Measurements from ENCODE around the gene SLC6A18.

The SLC6A18 gene

GRCh38 chr5:1246711-1247431 is 21.7 kb downstream of the SLC6A18 start:
- DNase-seq (ENCODE audit: insufficient read length, low spot score) (no peak), FAIRE-seq (no peak)
- TF ChIP-seq POLR2A (IDR thresholded peaks at IDR 0.05; ENCODE audit: low read depth, low read length), result no peak
- TF ChIP-seq SPI1 (IDR thresholded peaks at IDR 0.05; ENCODE audit: low read depth, low read length), result no peak
- no peak for TF ChIP-seq TAF1 (IDR thresholded peaks at IDR 0.05; ENCODE audit: low read depth, low read length)
- no peak for TF ChIP-seq POLR2AphosphoS5 (IDR thresholded peaks at IDR 0.05; ENCODE audit: low read depth, low read length)
- no peak for TF ChIP-seq PAX5 (IDR thresholded peaks at IDR 0.05; ENCODE audit: insufficient read depth, low read length, severe bottlenecking)

GRCh38 chr5:1247811-1248210 is 22.6 kb downstream of the SLC6A18 start:
- TF ChIP-seq POU2F2 (IDR thresholded peaks at IDR 0.05; ENCODE audit: low read depth, low read length), result no peak
- no peak for TF ChIP-seq PAX5 (IDR thresholded peaks at IDR 0.05; ENCODE audit: insufficient read depth, low read length, severe bottlenecking)
- no peak for TF ChIP-seq POLR2AphosphoS5 (IDR thresholded peaks at IDR 0.05; ENCODE audit: low read depth, low read length)
- no peak for TF ChIP-seq POLR2A (IDR thresholded peaks at IDR 0.05; ENCODE audit: low read depth, low read length)
- no peak for TF ChIP-seq SPI1 (IDR thresholded peaks at IDR 0.05; ENCODE audit: low read depth, low read length)
- TF ChIP-seq TAF1 (IDR thresholded peaks at IDR 0.05; ENCODE audit: low read depth, low read length), result no peak
- DNase-seq (ENCODE audit: insufficient read length, low spot score) (no peak), FAIRE-seq (no peak)

- TF ChIP-seq SPI1 (IDR thresholded peaks at IDR 0.05; ENCODE audit: low read depth, low read length) (no peak), PAX5 (IDR thresholded peaks at IDR 0.05; ENCODE audit: insufficient read depth, low read length, severe bottlenecking) (no peak), POLR2A (IDR thresholded peaks at IDR 0.05; ENCODE audit: low read depth, low read length) (no peak), POLR2AphosphoS5 (IDR thresholded peaks at IDR 0.05; ENCODE audit: low read depth, low read length) (no peak), TAF1 (IDR thresholded peaks at IDR 0.05; ENCODE audit: low read depth, low read length) (no peak), POU2F2 (IDR thresholded peaks at IDR 0.05; ENCODE audit: low read depth, low read length) (no peak)
- DNase-seq (ENCODE audit: insufficient read length, low spot score) (no peak), FAIRE-seq (no peak)
These were observed 24.4 kb downstream of the SLC6A18 start for GRCh38 chr5:1249366-1250280.

- TF ChIP-seq TAF1 (IDR thresholded peaks at IDR 0.05; ENCODE audit: low read depth, low read length), result no peak
- TF ChIP-seq SPI1 (IDR thresholded peaks at IDR 0.05; ENCODE audit: low read depth, low read length), result no peak
- TF ChIP-seq PAX5 (IDR thresholded peaks at IDR 0.05; ENCODE audit: insufficient read depth, low read length, severe bottlenecking), result no peak
- TF ChIP-seq POU2F2 (IDR thresholded peaks at IDR 0.05; ENCODE audit: low read depth, low read length), result no peak
- TF ChIP-seq POLR2A (IDR thresholded peaks at IDR 0.05; ENCODE audit: low read depth, low read length), result no peak
- no peak for TF ChIP-seq POLR2AphosphoS5 (IDR thresholded peaks at IDR 0.05; ENCODE audit: low read depth, low read length)
- DNase-seq (ENCODE audit: insufficient read length, low spot score) (no peak), FAIRE-seq (no peak)
These were observed 26.7 kb downstream of the SLC6A18 start for GRCh38 chr5:1251678-1252580.

- no peak for TF ChIP-seq POLR2AphosphoS5 (IDR thresholded peaks at IDR 0.05; ENCODE audit: low read depth, low read length)
- TF ChIP-seq PAX5 (IDR thresholded peaks at IDR 0.05; ENCODE audit: insufficient read depth, low read length, severe bottlenecking), result no peak
- no peak for TF ChIP-seq TAF1 (IDR thresholded peaks at IDR 0.05; ENCODE audit: low read depth, low read length)
- TF ChIP-seq POU2F2 (IDR thresholded peaks at IDR 0.05; ENCODE audit: low read depth, low read length), result no peak
- no peak for TF ChIP-seq POLR2A (IDR thresholded peaks at IDR 0.05; ENCODE audit: low read depth, low read length)
- no peak for TF ChIP-seq SPI1 (IDR thresholded peaks at IDR 0.05; ENCODE audit: low read depth, low read length)
- DNase-seq (ENCODE audit: insufficient read length, low spot score) (no peak), FAIRE-seq (no peak)
These were observed 27.5 kb downstream of the SLC6A18 start for GRCh38 chr5:1252681-1253080.

- TF ChIP-seq POU2F2 (IDR thresholded peaks at IDR 0.05; ENCODE audit: low read depth, low read length) (no peak), POLR2A (IDR thresholded peaks at IDR 0.05; ENCODE audit: low read depth, low read length) (no peak), POLR2AphosphoS5 (IDR thresholded peaks at IDR 0.05; ENCODE audit: low read depth, low read length) (no peak), SPI1 (IDR thresholded peaks at IDR 0.05; ENCODE audit: low read depth, low read length) (no peak), PAX5 (IDR thresholded peaks at IDR 0.05; ENCODE audit: insufficient read depth, low read length, severe bottlenecking) (no peak), TAF1 (IDR thresholded peaks at IDR 0.05; ENCODE audit: low read depth, low read length) (no peak)
- FAIRE-seq, result no peak
- DNase-seq (ENCODE audit: insufficient read length, low spot score), result no peak
These were observed 28.4 kb downstream of the SLC6A18 start for GRCh38 chr5:1253456-1254105.

GRCh38 chr5:1254196-1254595 is 29.0 kb downstream of the SLC6A18 start:
- DNase-seq (ENCODE audit: insufficient read length, low spot score), result no peak
- TF ChIP-seq SPI1 (IDR thresholded peaks at IDR 0.05; ENCODE audit: low read depth, low read length) (no peak), PAX5 (IDR thresholded peaks at IDR 0.05; ENCODE audit: insufficient read depth, low read length, severe bottlenecking) (no peak), POLR2AphosphoS5 (IDR thresholded peaks at IDR 0.05; ENCODE audit: low read depth, low read length) (no peak), TAF1 (IDR thresholded peaks at IDR 0.05; ENCODE audit: low read depth, low read length) (no peak), POLR2A (IDR thresholded peaks at IDR 0.05; ENCODE audit: low read depth, low read length) (no peak), POU2F2 (IDR thresholded peaks at IDR 0.05; ENCODE audit: low read depth, low read length) (no peak)
- FAIRE-seq, result no peak

GRCh38 chr5:1255081-1255561 is 29.9 kb downstream of the SLC6A18 start:
- FAIRE-seq (no peak), DNase-seq (ENCODE audit: insufficient read length, low spot score) (no peak)
- TF ChIP-seq POU2F2 (IDR thresholded peaks at IDR 0.05; ENCODE audit: low read depth, low read length) (no peak), POLR2A (IDR thresholded peaks at IDR 0.05; ENCODE audit: low read depth, low read length) (no peak), SPI1 (IDR thresholded peaks at IDR 0.05; ENCODE audit: low read depth, low read length) (no peak), PAX5 (IDR thresholded peaks at IDR 0.05; ENCODE audit: insufficient read depth, low read length, severe bottlenecking) (no peak), TAF1 (IDR thresholded peaks at IDR 0.05; ENCODE audit: low read depth, low read length) (no peak), POLR2AphosphoS5 (IDR thresholded peaks at IDR 0.05; ENCODE audit: low read depth, low read length) (no peak)
